Gastrocnemius medialis (tissue), 4 donors: ENCODE data around the gene CXCL1.

Experiments used
- POLR2A ChIP-seq, 2 donors: fragments of 450-650 bp; IDR thresholded peaks; one replicate each; pipeline ENCODE4 v1.6.1; 2017; ENCODE audit warnings: antibody characterized with exemption in 2 of 2, mild to moderate bottlenecking in 2 of 2, moderate library complexity in 2 of 2
- TF ChIP-seq, protein P1 (sequence below), 5 experiments: fragments of 450-650 bp in 3 of 5; fragments of 200-600 bp in 2 of 5; sonication (generic) in 2 of 5; IDR thresholded peaks in 4 of 5; conservative IDR thresholded peaks in 1 of 5; 1 replicate in 4 of 5; 2 replicates in 1 of 5; pipeline ENCODE4 v1.5.1; 2016 to 2019; ENCODE audit warnings: antibody characterized with exemption in 5 of 5, mild to moderate bottlenecking in 3 of 5, moderate library complexity in 3 of 5

DNA sequence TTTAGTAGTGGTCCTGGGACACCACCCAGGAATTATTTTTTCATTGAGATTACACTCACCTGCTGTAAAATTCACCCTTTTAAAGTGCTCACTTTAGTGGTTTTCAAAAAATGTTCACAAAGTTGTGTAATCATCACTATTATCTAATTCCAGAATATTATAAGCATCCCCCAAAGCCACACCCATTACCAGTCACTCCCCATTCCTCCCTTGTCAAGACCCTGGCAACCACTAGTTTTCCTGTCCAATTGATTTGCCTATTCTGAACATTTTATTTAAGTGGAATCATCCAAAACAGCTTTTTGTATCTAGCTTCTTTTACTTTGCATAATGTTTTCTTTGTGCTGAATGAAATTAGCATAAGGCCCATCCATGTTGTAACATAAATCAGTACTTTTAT lies 45.4 kb upstream of the CXCL1 start:
- TF ChIP-seq POLR2A (IDR thresholded peaks at IDR 0.05): no peak
- TF ChIP-seq, protein P1, sequence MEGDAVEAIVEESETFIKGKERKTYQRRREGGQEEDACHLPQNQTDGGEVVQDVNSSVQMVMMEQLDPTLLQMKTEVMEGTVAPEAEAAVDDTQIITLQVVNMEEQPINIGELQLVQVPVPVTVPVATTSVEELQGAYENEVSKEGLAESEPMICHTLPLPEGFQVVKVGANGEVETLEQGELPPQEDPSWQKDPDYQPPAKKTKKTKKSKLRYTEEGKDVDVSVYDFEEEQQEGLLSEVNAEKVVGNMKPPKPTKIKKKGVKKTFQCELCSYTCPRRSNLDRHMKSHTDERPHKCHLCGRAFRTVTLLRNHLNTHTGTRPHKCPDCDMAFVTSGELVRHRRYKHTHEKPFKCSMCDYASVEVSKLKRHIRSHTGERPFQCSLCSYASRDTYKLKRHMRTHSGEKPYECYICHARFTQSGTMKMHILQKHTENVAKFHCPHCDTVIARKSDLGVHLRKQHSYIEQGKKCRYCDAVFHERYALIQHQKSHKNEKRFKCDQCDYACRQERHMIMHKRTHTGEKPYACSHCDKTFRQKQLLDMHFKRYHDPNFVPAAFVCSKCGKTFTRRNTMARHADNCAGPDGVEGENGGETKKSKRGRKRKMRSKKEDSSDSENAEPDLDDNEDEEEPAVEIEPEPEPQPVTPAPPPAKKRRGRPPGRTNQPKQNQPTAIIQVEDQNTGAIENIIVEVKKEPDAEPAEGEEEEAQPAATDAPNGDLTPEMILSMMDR (IDR thresholded peaks at IDR 0.05 in 4 of 5, conservative IDR thresholded peaks at IDR 0.05 in 1 of 5): no peak
